ENCODE results near the gene GPR61.

DNA sequence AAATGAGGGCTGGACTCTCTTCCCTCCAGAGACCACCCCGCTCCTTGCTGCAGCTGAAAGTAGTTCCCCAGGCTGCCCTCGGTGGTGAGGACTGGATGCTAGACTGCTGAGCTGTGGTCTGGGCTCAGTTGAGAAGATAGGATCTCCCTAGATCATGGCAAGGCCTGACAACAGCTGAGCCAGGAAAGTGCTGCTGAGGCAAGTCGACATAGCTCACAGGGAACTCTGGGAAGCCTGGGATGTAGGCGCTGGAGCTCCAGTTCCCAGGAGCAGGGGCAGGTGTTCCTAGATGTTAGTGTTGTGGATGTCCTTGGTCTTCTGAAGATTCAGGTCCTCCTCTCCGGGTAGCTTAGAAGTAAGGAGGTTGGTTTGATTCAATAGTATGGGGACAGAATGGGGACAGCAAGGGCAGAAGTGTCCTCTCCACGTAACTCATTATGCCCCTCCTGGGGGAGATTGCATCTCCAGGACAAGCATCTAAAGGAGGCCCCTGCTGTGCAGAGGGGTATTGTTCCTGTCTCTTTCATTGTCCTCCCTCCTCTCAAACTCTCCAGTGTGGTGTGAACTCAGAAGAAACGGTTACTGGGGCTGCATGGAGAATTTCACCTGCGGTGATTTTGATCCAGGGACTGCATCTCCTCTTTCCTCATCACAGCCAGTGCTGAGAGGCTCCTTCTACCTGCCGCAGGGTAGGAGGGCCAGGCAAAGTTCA, 42.1 kb upstream of the GPR61 start:
- no peak for TF ChIP-seq EZH2 (IDR thresholded peaks at IDR 0.05)
- TF ChIP-seq POLR2AphosphoS5 (IDR thresholded peaks at IDR 0.05; ENCODE audit: borderline replicate concordance, low read depth, low read length), result no peak
- TF ChIP-seq FOXP2 (optimal IDR thresholded peaks at IDR 0.05; ENCODE audit: control extremely low read depth, extremely low read length, insufficient read depth), result no peak

Measured in SK-N-MC (cell line).